Testis (tissue), 2 donors: ENCODE measurements around the gene NAPSA.

Source experiments
- POLR2A ChIP-seq: fragments of 450-650 bp; IDR thresholded peaks from one replicate; pipeline ENCODE4 v1.6.1; 2017; ENCODE audit warnings: antibody characterized with exemption, mild to moderate bottlenecking, moderate library complexity
- TF ChIP-seq, protein P1 (sequence below), 3 experiments: fragments of 450-650 bp in 2 of 3; fragments of 200-600 bp in 1 of 3; sonication (generic) in 1 of 3; IDR thresholded peaks; one replicate each; pipeline ENCODE4 v1.5.1; 2016 to 2019; ENCODE audit warnings: antibody characterized with exemption in 3 of 3, mild to moderate bottlenecking in 2 of 3, moderate library complexity in 1 of 3

DNA sequence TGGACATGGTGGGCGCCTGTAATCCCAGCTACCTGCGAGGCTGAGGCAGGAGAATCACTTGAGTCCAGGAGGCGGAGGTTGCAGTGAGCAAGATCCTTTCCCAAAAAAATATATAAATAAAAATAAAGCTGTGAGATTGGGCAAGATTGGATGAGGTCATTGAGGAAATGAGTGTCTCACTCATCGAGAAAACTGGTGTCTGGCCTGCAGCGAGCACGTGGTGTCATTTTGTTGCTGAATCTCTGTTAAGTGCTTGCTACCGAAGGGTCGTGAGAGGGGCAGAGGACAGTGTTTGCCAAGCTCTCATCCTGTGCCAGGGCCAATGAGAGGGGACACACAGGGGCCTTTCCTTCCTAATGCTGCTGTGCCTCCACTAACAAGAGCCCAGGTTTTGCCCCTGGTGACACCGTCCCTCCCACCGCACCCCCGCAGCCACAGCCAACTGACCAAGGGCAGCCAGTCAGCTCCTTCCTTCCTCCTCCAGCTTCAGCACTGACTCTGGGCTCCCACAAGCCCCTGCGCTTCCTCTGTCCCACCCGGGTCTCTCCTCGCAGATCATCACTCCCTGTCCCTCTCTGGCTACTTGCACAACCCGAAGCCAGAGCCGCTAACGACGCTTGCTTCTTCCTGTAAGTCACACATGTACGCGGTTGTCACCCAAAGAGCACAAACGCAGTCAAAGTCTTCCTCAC, 21.9 kb upstream of the NAPSA start:
- TF ChIP-seq, protein P1, sequence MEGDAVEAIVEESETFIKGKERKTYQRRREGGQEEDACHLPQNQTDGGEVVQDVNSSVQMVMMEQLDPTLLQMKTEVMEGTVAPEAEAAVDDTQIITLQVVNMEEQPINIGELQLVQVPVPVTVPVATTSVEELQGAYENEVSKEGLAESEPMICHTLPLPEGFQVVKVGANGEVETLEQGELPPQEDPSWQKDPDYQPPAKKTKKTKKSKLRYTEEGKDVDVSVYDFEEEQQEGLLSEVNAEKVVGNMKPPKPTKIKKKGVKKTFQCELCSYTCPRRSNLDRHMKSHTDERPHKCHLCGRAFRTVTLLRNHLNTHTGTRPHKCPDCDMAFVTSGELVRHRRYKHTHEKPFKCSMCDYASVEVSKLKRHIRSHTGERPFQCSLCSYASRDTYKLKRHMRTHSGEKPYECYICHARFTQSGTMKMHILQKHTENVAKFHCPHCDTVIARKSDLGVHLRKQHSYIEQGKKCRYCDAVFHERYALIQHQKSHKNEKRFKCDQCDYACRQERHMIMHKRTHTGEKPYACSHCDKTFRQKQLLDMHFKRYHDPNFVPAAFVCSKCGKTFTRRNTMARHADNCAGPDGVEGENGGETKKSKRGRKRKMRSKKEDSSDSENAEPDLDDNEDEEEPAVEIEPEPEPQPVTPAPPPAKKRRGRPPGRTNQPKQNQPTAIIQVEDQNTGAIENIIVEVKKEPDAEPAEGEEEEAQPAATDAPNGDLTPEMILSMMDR (IDR thresholded peaks at IDR 0.05) = no peak
- no peak for TF ChIP-seq POLR2A
